ENCODE measurements around the gene ANKRD13B.

ANKRD13B gene

DNA sequence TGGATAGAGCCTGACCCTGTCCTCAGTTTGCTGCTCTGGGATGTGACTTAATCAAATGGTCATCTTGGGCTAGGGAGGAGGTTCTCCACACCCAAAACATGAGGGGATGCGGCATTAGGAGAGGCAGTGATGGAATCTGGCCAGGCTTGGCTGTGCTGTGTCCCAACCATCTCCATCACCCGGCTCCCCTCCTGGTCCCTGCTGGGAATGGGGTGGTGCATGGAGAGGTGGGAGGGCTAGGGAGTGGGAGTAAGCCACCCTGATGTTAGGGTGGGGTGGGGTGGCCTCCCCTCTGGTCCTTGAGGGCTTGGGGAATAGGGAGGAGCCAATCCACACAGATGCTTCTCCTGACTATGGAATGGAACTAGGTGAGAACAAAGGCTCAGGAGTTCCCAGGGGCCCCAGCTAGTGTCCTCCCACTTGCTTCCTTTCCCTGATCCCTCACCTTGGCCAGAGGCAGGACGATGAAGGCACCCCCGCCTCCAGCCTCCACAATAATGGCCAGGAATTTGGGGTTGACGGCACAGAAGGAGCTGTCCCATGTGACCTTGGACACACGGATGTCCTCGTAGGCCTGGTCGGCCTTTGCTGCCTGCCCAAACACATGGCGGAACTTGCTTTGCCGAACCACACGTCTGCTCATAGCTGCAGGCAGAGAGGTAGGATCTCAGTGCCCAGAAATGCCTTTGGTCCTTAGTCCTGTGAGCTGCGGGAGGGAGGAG is 28.0 kb downstream of the ANKRD13B start:
- TF ChIP-seq EZH2phosphoT487 (IDR thresholded peaks at IDR 0.05; ENCODE audit: low read depth), result no peak
- TF ChIP-seq, protein P1, sequence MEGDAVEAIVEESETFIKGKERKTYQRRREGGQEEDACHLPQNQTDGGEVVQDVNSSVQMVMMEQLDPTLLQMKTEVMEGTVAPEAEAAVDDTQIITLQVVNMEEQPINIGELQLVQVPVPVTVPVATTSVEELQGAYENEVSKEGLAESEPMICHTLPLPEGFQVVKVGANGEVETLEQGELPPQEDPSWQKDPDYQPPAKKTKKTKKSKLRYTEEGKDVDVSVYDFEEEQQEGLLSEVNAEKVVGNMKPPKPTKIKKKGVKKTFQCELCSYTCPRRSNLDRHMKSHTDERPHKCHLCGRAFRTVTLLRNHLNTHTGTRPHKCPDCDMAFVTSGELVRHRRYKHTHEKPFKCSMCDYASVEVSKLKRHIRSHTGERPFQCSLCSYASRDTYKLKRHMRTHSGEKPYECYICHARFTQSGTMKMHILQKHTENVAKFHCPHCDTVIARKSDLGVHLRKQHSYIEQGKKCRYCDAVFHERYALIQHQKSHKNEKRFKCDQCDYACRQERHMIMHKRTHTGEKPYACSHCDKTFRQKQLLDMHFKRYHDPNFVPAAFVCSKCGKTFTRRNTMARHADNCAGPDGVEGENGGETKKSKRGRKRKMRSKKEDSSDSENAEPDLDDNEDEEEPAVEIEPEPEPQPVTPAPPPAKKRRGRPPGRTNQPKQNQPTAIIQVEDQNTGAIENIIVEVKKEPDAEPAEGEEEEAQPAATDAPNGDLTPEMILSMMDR (IDR thresholded peaks at IDR 0.05; ENCODE audit: low read depth, low read length), result no peak
- no peaks in the 10 kb centered on the region; the same call in 1 of the 2 replicates for H3K27me3 ChIP-seq (ENCODE audit: low read depth, low read length)

DNA sequence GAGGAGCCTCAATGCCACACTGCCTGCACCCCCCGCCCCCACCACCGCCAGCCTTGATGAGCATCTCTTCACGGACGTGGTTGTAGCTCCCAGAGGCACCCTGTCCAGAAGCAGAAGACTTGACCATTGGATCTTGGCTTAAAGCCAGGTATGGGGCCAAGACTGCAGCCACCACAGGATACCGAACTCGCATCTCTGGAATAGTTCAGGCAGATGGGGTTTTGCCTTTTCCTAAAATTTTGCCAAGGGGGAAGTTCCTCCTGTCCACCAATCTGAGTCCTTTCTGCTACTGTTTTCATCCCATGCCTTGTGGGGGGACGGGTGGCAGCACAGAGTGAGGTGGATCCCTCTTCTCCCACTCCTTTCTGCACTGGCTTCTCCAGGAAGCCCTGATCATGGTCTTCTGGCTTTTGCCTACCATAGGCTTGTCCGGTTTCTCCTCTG is 28.8 kb downstream of the ANKRD13B start:
- no peak overlapping the region for H2AFZ ChIP-seq (ENCODE audit: low read depth, low read length)
- H4K20me1 ChIP-seq (ENCODE audit: insufficient read depth, low read length), result 0 out of 2 replicates have a peak, but pooled peaks cover 1% of the 10 kb centered on the region
- no peaks in the 10 kb centered on the region; the same call in 1 of the 2 replicates for H3K27me3 ChIP-seq (ENCODE audit: low read depth, low read length)
- no peaks in the 10 kb centered on the region for H3K9me3 ChIP-seq (ENCODE audit: insufficient read depth, low read length)
- TF ChIP-seq, protein P1 (IDR thresholded peaks at IDR 0.05; ENCODE audit: low read depth, low read length), result no peak
- TF ChIP-seq EZH2phosphoT487 (IDR thresholded peaks at IDR 0.05; ENCODE audit: low read depth), result no peak
- H3K27ac ChIP-seq (ENCODE audit: low read length), result no peak overlapping the region
- H3K4me3 ChIP-seq (ENCODE audit: low read length), result peak overlapping the region; percentile 80
- no peaks in the 10 kb centered on the region for H3K79me2 ChIP-seq (ENCODE audit: low read length)
- no peaks in the 10 kb centered on the region for H3K36me3 ChIP-seq (replicated peaks; ENCODE audit: low read depth, low read length)
- peaks cover 7% of the 10 kb centered on the region; the same call in 1 of the 2 replicates for H3K4me1 ChIP-seq (ENCODE audit: low read length)
- peak overlapping the region; percentile 36; the same call in 1 of the 2 replicates for H3K9ac ChIP-seq (ENCODE audit: low read length)
- peak overlapping the region; percentile 69 for H3K4me2 ChIP-seq (ENCODE audit: low read length)

More for the DNA sequence above, 28.0 kb downstream of the ANKRD13B start:
- H4K20me1 ChIP-seq (ENCODE audit: insufficient read depth, low read length), result peaks cover 6% of the 10 kb centered on the region
- no peaks in the 10 kb centered on the region for H3K79me2 ChIP-seq (ENCODE audit: low read length)
- no peaks in the 10 kb centered on the region for H3K9me3 ChIP-seq (ENCODE audit: insufficient read depth, low read length)
- H3K36me3 ChIP-seq (replicated peaks; ENCODE audit: low read depth, low read length), result no peaks in the 10 kb centered on the region
- no peak overlapping the region for H3K9ac ChIP-seq (ENCODE audit: low read length)
- no peak overlapping the region for H3K4me3 ChIP-seq (ENCODE audit: low read length)
- H2AFZ ChIP-seq (ENCODE audit: low read depth, low read length), result no peak overlapping the region
- no peak overlapping the region for H3K27ac ChIP-seq (ENCODE audit: low read length)
- H3K4me1 ChIP-seq (ENCODE audit: low read length), result peaks cover 8% of the 10 kb centered on the region; the same call in 1 of the 2 replicates
- no peak overlapping the region for H3K4me2 ChIP-seq (ENCODE audit: low read length)

DNA sequence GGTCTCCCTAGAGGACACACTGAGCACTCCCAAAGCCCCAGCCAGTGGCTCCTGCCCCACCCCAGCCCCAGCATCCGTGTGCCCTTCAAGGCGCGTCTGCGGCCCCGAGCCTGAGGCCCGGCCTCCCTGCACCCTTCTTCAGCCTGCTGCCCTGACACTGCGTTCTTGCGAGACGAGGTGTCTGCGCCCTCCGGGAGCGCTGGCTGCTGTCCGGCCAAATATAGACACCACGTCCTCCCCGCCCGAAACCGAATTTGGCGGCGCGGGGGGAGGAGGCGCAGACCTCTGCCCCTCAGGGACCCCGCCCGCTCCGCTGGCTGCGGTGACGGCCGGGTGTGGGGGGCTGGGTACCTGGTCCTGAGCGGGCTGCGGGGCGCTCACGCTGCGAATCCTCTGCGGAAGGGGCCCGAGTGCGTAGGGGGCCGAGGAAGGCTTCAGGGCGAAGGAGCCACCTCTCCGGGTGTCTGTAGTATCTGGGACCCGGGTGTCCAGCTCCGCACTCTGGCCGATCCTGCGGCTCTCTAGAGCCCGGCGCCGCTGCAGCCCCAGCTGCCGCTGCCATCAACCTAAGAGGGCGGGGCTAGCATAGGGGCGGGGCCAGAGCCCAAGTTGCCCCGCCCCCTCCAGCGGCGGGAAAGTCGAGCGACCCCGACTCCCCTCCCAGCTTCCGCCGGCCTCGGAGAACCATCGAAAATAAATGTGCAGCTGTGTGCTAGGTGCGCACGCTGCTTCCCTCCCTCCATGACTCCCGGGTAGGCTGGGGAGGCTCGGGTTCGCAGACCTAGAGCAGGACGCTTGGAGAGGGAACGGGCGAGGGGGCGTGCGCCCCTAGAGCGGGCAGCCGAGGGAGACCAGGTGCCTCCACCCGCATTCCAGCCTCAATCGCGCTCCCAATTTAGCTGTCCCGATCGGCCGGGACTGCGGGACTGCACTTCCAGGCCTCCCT is 29.7 kb downstream of the ANKRD13B start, which contains the start of gene CORO6:
Gene CORO6, minus strand, starts transcription at position 576 of the 946 bp plus-strand sequence. CDS start 1,491 bp downstream, outside the sequence.
- peaks cover 5% of the 10 kb centered on the region; the same call in 1 of the 2 replicates for H3K4me1 ChIP-seq (ENCODE audit: low read length)
- peak within 1 kb of the TSS; percentile 36 for H3K9ac ChIP-seq (ENCODE audit: low read length)
- H3K27me3 ChIP-seq (ENCODE audit: low read depth, low read length), result no peaks in the 10 kb centered on the region; the same call in 1 of the 2 replicates
- H3K9me3 ChIP-seq (ENCODE audit: insufficient read depth, low read length), result no peaks in the 10 kb centered on the region
- H3K4me2 ChIP-seq (ENCODE audit: low read length), result peak within 1 kb of the TSS; percentile 69
- H4K20me1 ChIP-seq (ENCODE audit: insufficient read depth, low read length), result no peaks in the 10 kb centered on the region
- no peaks in the 10 kb centered on the region for H3K79me2 ChIP-seq (ENCODE audit: low read length)
- H3K27ac ChIP-seq (ENCODE audit: low read length), result no peak within 1 kb of the TSS
- TF ChIP-seq EZH2phosphoT487 (IDR thresholded peaks at IDR 0.05; ENCODE audit: low read depth), result no peak
- TF ChIP-seq, protein P1 (IDR thresholded peaks at IDR 0.05; ENCODE audit: low read depth, low read length), result no peak
- H2AFZ ChIP-seq (ENCODE audit: low read depth, low read length), result peak within 1 kb of the TSS; percentile 10; the same call in 1 of the 2 replicates
- no peaks in the 10 kb centered on the region for H3K36me3 ChIP-seq (replicated peaks; ENCODE audit: low read depth, low read length)
- H3K4me3 ChIP-seq (ENCODE audit: low read length), result peak within 1 kb of the TSS; percentile 80
